ENCODE data around the gene OXSR1.
"Not testable (repeated sequence)": the region's sequence is repeated elsewhere in the genome, so short reads cannot be mapped to it uniquely, and the experiment has no call there.

Gene OXSR1

DNA sequence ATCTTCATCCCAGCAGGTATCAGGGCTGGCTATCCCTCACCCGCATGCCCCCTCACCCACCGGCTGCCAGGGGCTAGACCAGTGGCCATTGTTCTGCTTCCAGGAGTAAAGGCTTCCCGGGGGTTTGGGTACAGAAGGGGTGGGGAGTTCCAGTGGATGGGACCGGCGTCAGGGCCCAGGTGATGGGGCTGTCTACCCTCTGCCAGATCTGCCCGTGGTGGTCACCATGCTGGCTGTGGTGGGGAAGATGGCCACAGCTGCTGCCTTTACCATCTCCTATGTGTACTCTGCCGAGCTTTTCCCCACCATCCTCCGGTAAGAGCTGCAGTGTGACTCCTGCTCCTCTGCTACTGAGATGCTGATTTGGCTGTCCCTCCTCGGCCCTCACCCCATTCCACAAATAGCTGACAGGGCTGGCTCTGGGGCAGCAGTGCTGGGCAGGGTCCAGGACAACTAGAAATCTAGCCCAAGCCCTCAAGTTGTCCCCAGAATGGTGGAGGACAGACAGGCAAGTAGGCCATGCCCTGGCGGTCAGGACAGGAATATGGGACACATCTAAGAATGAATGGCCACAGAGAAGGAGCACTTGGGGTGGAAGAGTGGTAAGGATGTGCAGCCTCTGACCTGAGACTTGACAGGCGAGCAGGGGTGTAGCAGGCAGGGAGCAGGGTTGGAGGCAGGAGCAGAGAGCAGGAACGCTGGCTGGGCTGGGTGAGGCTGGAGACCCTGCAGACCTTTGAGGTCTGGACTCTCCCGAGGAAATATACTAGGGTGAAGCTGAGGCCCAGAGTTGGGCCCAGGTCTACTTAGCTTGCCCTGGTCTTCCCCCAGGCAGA, 111.0 kb downstream of the OXSR1 start:
- no peak for DNase-seq

DNA sequence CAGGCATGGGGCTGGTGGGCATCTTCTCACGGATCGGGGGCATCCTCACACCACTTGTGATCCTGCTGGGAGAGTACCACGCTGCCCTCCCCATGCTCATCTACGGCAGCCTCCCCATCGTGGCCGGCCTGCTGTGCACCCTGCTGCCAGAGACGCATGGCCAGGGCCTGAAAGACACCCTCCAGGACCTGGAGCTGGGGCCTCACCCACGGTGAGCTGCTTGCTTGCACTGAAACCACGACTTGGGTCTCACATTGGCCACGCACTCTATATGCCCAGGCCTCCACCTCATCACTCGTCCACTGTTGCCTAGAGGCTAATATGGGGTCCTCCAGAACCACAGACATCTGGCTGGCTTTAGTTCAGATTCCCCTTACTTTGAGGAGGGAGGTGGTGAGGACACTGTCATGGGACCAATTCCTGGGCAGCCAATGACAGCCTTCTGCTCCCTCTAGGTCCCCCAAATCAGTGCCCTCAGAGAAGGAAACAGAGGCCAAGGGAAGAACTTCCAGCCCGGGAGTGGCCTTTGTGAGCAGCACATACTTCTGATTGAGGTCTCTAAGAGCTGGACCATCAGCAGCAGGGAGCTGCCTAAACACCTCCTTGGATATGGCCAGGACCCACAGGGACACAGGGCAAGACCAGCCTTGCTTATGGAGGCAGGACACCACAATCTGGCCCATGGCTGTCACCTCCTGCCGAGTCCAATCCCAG, 111.7 kb downstream of the OXSR1 start:
- DNase-seq: no peak

DNA sequence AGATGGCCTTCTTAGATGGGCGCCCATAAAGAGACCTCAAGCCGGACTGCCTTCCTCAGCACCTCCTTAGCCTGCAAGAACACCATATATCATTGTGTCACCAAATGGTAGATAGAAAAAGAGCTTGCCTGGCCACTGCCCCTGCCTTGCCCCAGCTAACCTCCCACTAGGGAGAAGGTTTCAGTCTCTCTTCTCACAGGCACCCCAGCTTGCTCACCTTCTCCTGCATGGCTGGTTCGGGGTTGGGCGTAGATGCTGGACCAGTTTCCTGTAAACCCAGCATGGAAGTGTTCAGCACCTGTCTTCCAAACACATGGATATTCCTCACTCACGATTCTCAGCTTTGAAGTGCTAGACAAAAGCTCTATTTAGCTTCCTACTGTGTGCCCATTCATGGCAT, 113.5 kb downstream of the OXSR1 start:
- DNase-seq: no peak

DNA sequence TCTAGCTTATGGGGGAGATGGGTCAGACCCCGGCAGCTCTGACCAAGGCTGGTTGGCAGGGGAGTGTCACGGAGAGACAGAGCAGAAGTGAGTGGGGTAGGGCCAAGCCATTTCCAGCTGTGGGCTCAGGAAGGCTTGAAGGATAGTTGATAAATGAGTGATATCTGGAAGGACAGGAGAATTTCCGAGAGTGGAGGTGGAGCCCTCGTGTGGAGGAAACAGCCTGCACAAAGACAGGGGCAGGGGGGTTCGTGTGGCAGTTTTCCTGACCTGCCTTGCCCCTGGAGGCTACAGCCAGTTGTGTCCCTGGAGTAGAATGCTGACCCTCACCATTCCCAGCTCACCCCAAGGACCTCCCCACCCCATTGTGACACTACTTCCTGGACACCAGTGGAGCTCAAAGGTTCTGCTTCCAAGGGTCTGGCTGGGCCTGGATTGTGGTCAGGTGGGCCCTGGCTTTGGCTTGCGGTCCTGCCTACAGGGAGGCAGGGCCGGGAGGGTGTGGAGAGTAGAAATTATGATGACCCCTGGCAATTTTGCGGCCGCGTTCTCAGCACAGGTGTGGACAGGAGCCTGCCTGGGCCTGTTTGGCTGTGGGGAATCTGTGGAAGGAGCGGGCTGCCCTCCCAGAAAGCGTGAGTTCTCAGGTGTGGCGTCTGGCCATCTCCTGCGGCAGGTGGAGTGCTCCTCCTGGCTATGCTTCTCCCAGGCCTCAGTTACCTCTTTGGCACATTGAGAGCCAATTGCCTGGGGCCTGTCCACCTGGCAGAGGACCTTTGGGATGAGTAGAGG, 116.8 kb downstream of the OXSR1 start, which contains the start of gene SLC22A14:
TSS of gene SLC22A14 (plus strand) at position 400 of the 792 bp plus-strand sequence. CDS start 23,733 bp downstream, outside the sequence.
- DNase-seq: peak; percentile 33

DNA sequence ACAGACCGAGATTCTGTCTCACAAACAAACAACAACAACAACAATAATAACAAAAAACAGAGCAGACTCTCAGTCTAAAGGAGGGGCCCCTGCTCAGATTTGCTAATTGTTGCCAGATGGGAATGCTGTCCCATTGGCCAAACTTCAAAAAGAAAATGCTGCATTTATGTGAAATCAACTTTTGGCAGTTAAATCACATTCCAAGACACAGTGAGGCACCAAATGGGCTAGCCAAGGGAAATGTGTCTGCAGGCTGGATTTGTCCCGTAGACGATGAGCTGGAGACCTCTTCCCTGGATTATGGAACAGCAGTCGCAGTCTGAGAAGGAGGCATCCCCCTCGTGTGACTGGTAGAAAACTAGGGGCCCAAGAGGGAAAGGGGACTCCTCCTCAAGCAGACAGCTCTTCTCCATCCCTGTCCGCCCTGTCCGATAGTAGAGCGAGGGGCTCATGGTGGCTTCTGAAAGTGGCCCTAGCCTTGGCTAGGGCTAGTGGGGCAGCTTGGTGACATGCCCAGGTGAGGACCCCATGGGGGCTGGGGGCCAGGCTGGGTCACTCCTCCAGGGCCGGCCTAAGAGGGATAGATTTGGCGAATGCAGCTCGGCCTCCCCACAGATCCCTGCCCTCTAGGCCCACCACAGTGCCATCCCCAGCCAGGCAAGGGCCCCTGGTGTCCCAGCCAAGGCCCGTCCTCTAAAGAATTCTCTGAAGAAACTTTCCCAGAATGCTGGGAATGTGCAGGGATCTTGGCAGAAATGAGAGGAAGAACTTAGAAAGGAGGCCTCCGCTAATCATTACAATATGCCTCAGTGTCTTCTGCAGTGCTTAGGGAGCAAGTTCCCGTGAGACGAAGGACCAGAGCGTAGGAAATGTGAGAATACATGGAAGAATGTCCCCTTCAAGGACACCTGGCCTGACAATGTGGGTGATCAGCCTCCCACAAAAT, 118.7 kb downstream of the OXSR1 start:
- peak; percentile 36 for DNase-seq

DNA sequence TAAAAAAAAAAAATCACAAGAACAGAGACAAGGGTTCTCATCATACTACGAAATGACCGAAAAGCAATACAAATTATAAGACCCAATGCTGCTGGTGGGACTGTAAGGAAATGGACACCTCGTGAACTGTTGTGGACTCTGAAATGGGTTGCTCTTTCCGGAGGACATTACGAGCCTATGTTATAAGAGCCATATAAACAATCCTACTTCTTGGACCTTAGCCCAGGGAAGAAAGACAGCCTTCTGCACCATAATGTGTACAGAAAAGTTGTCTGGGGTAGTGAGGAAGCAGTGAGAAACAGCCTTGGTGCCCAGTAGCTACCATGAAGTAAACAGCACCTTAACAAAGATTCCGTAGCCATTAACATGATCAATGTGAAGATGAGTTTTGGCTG, 119.4 kb downstream of the OXSR1 start:
- DNase-seq: no peak

DNA sequence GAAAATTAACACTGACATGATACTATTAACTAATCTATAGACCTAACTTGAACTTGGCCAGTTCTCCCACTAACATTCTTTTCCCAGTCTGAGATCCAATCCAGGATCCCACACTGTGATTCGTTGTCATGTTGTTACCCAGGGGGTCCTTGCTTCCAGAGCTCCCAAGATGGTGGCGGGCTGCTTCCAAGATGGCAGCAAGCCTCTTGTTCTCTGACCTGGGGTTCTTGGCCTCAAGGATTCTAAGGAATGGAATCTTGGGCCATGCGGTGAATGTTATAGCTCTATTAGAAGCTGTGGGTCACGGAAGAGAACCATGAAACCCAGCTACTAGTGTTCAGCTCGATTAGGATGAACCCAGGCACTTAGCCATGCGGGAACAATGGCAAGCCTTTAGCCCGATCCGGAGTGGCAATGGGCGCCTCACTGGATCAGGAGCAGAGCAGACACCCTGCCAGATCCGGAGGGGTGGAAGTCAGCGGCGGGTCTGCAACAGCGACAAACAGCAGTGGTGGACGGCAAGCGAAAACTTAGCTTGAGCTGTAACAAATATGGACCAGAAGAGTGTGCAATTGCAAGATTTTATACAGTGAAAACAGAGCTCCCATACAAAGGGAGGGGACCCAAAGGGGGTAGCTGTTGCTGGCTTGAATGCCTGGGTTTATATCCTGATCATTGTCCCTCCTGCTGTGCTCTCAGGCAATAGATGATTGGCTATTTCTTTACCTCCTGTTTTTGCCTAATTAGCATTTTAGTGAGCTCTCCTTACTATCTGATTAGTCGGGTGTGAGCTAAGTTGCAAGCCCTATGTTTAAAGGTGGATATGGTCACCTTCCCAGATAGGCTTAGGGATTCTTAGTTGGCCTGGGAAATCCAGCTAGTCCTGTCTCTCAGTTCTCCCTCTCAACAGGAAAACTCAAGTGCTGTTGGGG, 124.2 kb downstream of the OXSR1 start:
- peak; percentile 23 for DNase-seq

DNA sequence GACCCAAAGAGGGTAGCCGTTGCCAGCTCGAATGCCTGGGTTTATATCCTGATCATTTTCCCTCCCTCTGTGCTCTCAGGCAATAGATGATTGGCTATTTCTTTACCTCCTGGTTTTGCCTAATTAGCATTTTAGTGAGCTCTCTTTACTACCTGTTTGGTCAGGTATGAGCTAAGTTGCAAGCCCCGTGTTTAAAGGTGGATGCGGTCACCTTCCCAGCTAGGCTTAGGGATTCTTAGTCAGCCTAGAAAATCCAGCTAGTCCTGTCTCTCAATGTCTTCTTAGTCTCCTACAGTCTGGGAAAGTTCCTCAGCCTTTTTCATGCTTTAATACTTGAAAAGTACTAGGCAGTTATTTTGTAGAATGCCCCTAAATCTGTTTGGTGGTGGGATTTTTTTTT, 131.7 kb downstream of the OXSR1 start:
- DNase-seq: not testable (repeated sequence)

DNA sequence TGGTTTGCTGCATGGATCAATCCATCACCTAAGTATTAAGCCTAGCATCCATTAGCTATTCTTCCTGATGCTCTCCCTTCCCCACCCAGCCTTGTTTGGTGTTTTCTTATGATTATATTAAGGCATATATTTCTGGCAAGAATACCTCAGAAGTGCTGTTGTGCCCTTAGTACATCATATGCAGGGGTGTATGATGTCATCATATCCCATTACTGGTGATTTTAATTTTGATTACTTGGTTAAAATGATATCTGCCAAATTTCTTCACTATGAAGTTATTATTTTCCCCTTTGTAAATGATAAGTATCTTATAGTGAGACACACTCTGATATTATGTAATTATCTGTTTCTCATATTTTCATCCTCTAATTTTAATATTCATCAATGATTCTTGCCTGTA, 132.2 kb downstream of the OXSR1 start:
- DNase-seq: no peak

DNA sequence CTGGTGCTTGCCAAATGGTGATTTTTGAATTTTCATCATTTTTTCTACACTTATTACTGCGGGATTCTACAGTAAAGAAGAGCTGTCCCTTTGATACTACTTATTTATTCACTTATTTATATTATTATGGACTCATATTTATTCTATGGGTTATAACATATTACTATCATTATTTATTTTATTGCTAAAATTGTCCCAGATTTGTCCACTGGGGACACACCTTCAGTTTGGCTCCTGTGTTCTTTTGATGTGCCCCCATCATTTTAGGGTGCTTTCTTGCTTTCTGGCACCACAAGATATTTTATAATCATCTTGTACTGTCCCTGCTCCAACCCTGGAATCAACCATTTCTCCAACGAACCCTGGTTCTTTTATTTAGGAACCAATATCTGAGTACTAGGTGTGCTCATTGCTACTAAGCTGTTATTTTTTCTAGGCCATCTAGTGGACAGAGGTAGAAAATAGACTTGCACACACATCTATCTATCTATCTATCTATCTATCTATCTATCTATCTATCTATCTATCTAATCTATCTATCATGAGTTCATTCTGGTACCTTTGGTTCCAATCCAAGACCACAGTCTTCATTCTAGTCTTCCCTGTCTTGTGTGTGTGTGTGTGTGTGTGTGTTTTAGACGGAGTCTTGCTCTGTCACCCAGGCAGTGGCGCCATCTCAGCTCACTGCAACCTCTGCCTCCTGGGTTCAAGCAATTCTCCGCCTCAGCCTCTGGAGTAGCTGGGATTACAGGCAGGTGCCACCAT, 132.8 kb downstream of the OXSR1 start:
- DNase-seq: peak; percentile 7
